SKM-1 treated with dmso at 0.1 percent for 144 hours (cell line): ENCODE data around the gene GSPT1.
"Not testable (repeated sequence)": the region's sequence is repeated elsewhere in the genome, so short reads cannot be mapped to it uniquely, and the experiment has no call there.

ENCODE experiments used
- DNase-seq: peaks from one replicate; lab custom pipeline; 2025; ENCODE audit not compliant: unreplicated experiment; lab: John Stamatoyannopoulos, UW

The GSPT1 gene

GRCh38 chr16:11915644-11916523, at the start of gene GSPT1:
GSPT1 (minus strand) TSS chr16:11915956; CDS start chr16:11915720, 236 bp downstream.
- DNase-seq: peak; percentile 96

GRCh38 chr16:11964761-11965551, 49.2 kb upstream of the GSPT1 start, which contains the start of gene TNFRSF17:
TNFRSF17 (plus strand) TSS chr16:11965210; CDS start chr16:11965325, 115 bp downstream.
- DNase-seq: no peak

- DNase-seq: no peak
Observed at GRCh38 chr16:11963706-11964105, 48.0 kb upstream of the GSPT1 start.

- DNase-seq: not testable (repeated sequence)
Observed at GRCh38 chr16:11962978-11963377, 47.2 kb upstream of the GSPT1 start.

GRCh38 chr16:11962457-11962856, 46.7 kb upstream of the GSPT1 start:
- peak; percentile 47 for DNase-seq

GRCh38 chr16:11957591-11958395, 42.0 kb upstream of the GSPT1 start:
- no peak for DNase-seq

GRCh38 chr16:11956558-11956957, 40.8 kb upstream of the GSPT1 start:
- no peak for DNase-seq

- DNase-seq: no peak
Observed at GRCh38 chr16:11955713-11956123, 40.0 kb upstream of the GSPT1 start.

GRCh38 chr16:11953576-11953975, 37.8 kb upstream of the GSPT1 start:
- not testable (repeated sequence) for DNase-seq

GRCh38 chr16:11950388-11950787, 34.6 kb upstream of the GSPT1 start:
- DNase-seq: no peak

- peak; percentile 53 for DNase-seq
Observed at GRCh38 chr16:11949527-11949926, 33.8 kb upstream of the GSPT1 start.

- DNase-seq: no peak
Observed at GRCh38 chr16:11948819-11949218, 33.1 kb upstream of the GSPT1 start.

- DNase-seq: no peak
Observed at GRCh38 chr16:11946433-11946832, 30.7 kb upstream of the GSPT1 start.

GRCh38 chr16:11941945-11942344, 26.2 kb upstream of the GSPT1 start, which contains the start of gene NPIPB2:
NPIPB2 (minus strand) TSS chr16:11942045; CDS start chr16:11942045, 0 bp downstream.
- not testable (repeated sequence) for DNase-seq

GRCh38 chr16:11927350-11927749, 11.6 kb upstream of the GSPT1 start:
- not testable (repeated sequence) for DNase-seq

- not testable (repeated sequence) for DNase-seq
Observed at GRCh38 chr16:11924046-11924445, 8.3 kb upstream of the GSPT1 start.

GRCh38 chr16:11916524-11917285, 949 bp upstream of the GSPT1 start:
- no peak for DNase-seq

- peak; percentile 9 for DNase-seq
Observed at GRCh38 chr16:11915114-11915643, 577 bp downstream of the GSPT1 start.

GRCh38 chr16:11914210-11915113, 1.3 kb downstream of the GSPT1 start:
- DNase-seq: peak; percentile 9
